PC-9 (cell line): Measurements from ENCODE around the gene PDE7B. TPM values are rescaled to one million over a fixed set of nuclear protein-coding genes. Genes with fewer than 3 reads are reported as not detected.

Source experiments
- BruUV-seq: library from RNA; stranded (reverse); fragments of 400-500 nt; replicated peaks from 2 replicates; lab custom pipeline; 2021; lab: Mats Ljungman, UMichigan
- CTCF ChIA-PET: fragments of 300-600 bp; sonication (Branson Sonifier 250); formaldehyde crosslinking; loops from one replicate; lab custom pipeline; 2022; ENCODE audit warnings: antibody characterized with exemption; lab: Charles Lee
- POLR2A ChIA-PET: fragments of 300-600 bp; sonication (Branson Sonifier 250); formaldehyde crosslinking; loops from one replicate; lab custom pipeline; 2022; ENCODE audit warnings: antibody characterized with exemption; ENCODE audit not compliant: unreplicated experiment; lab: Charles Lee
- DNase-seq, 2 experiments: peaks; one replicate each; pipeline versions ENCODE4 v3.0.0 to v3.0.0-alpha.2; 2015 to 2022; ENCODE audit warnings: mixed read lengths in 1 of 2
- H2AFZ ChIP-seq: fragments of 200-600 bp; sonication (generic); 2 replicates; pipeline ENCODE4 v1.8.1; 2017; ENCODE audit warnings: antibody characterized with exemption
- H3F3A ChIP-seq: fragments of 200-600 bp; sonication (generic); 2 replicates; pipeline ENCODE4 v1.8.1; 2017; ENCODE audit warnings: antibody characterized with exemption, mild to moderate bottlenecking, low read depth; ENCODE audit not compliant: insufficient read depth
- H3K27ac ChIP-seq: fragments of 200-600 bp; sonication (generic); 2 replicates; pipeline ENCODE4 v1.6.1; 2016; ENCODE audit warnings: mixed run types
- H3K27me3 ChIP-seq: fragments of 200-600 bp; sonication (generic); 2 replicates; pipeline ENCODE4 v1.6.1; 2016; ENCODE audit warnings: low read depth, mixed run types; ENCODE audit not compliant: insufficient read depth
- H3K36me3 ChIP-seq: fragments of 200-600 bp; sonication (generic); 2 replicates; pipeline ENCODE4 v1.6.1; 2016; ENCODE audit warnings: low read depth, mixed run types
- H3K4me1 ChIP-seq: fragments of 200-600 bp; sonication (generic); replicated peaks from 2 replicates; pipeline ENCODE4 v1.6.1; 2016; ENCODE audit warnings: mixed run types; ENCODE audit not compliant: insufficient read depth
- H3K4me2 ChIP-seq: fragments of 200-600 bp; sonication (generic); 2 replicates; pipeline ENCODE4 v1.6.1; 2017; ENCODE audit warnings: mixed run types
- H3K4me3 ChIP-seq: fragments of 200-600 bp; sonication (generic); 2 replicates; pipeline ENCODE4 v1.6.1; 2016; ENCODE audit warnings: mixed run types
- H3K79me2 ChIP-seq: fragments of 200-600 bp; sonication (generic); 2 replicates; pipeline ENCODE4 v1.6.1; 2017; ENCODE audit warnings: low read depth, mixed run types
- H3K9me2 ChIP-seq: fragments of 200-600 bp; sonication (generic); 2 replicates; pipeline ENCODE4 v1.8.1; 2017; ENCODE audit warnings: mild to moderate bottlenecking; ENCODE audit not compliant: insufficient read depth
- H3K9me3 ChIP-seq: fragments of 200-600 bp; sonication (generic); 2 replicates; pipeline ENCODE4 v1.8.1; 2016; ENCODE audit warnings: low read depth; ENCODE audit not compliant: insufficient read depth
- H4K20me1 ChIP-seq: fragments of 200-600 bp; sonication (generic); 2 replicates; pipeline ENCODE4 v1.8.1; 2017; ENCODE audit not compliant: insufficient read depth
- EZH2 ChIP-seq: fragments of 200-600 bp; sonication (generic); IDR thresholded peaks from 2 replicates; pipeline ENCODE4 v1.8.0; 2017; ENCODE audit warnings: antibody characterized with exemption, low read depth
- intact Hi-C: fragments of 100-400 bp; cut with micrococcal nuclease; formaldehyde crosslinking; loops from one replicate; pipeline ENCODE4 v1.10.0; 2022; ENCODE audit not compliant: unreplicated experiment
- total RNA-seq: library from RNA; stranded (reverse); gene quantifications from 2 replicates; pipeline ENCODE4 v1.2.3, GENCODE V29; 2021
- TF ChIP-seq, protein P1 (sequence below): fragments of 200-600 bp; sonication (generic); conservative IDR thresholded peaks from 2 replicates; pipeline ENCODE4 v1.6.1; 2017; ENCODE audit warnings: mixed run types, antibody characterized with exemption, mild to moderate bottlenecking, moderate library complexity

PDE7B gene
- total RNA-seq, 1 experiment from 2014 or later = 0.31 TPM

DNA sequence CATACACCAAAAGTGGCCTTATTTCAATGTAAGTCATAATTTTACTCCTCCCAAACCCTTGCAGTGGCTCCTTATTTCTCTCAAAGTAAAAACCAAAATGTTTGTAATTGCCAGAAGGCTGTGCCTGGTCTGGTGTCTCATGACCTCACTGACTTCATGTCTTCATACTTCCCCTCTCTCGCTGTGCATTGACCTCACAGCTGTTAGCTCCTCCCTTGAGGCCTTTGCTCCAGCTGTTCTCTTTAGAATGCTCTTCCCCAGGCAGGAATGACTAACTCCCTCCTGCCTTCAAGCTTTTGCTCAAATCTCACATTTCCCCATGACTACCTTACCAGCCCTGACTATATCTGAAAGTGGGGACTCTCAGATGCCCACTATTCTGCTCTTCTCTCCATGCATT is 315.3 kb downstream of the PDE7B start:
- no peaks in the 10 kb centered on the region for H3K27me3 ChIP-seq
- H3K4me3 ChIP-seq = no peak overlapping the region
- no peaks in the 10 kb centered on the region for H3K36me3 ChIP-seq
- no peak overlapping the region for H2AFZ ChIP-seq
- ChIA-PET CTCF (no interaction called here), POLR2A (no interaction called here)
- TF ChIP-seq, protein P1, sequence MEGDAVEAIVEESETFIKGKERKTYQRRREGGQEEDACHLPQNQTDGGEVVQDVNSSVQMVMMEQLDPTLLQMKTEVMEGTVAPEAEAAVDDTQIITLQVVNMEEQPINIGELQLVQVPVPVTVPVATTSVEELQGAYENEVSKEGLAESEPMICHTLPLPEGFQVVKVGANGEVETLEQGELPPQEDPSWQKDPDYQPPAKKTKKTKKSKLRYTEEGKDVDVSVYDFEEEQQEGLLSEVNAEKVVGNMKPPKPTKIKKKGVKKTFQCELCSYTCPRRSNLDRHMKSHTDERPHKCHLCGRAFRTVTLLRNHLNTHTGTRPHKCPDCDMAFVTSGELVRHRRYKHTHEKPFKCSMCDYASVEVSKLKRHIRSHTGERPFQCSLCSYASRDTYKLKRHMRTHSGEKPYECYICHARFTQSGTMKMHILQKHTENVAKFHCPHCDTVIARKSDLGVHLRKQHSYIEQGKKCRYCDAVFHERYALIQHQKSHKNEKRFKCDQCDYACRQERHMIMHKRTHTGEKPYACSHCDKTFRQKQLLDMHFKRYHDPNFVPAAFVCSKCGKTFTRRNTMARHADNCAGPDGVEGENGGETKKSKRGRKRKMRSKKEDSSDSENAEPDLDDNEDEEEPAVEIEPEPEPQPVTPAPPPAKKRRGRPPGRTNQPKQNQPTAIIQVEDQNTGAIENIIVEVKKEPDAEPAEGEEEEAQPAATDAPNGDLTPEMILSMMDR = no peak
- no peaks in the 10 kb centered on the region for H4K20me1 ChIP-seq
- H3F3A ChIP-seq = no peaks in the 10 kb centered on the region
- intact Hi-C loops = no loop called here
- no peak for DNase-seq
- H3K9me3 ChIP-seq = no peaks in the 10 kb centered on the region
- no peaks in the 10 kb centered on the region for H3K9me2 ChIP-seq
- H3K27ac ChIP-seq = no peak overlapping the region
- no peaks in the 10 kb centered on the region for H3K4me1 ChIP-seq
- H3K4me2 ChIP-seq = no peak overlapping the region
- no peaks in the 10 kb centered on the region for H3K79me2 ChIP-seq
- no TSS peak for BruUV-seq

DNA sequence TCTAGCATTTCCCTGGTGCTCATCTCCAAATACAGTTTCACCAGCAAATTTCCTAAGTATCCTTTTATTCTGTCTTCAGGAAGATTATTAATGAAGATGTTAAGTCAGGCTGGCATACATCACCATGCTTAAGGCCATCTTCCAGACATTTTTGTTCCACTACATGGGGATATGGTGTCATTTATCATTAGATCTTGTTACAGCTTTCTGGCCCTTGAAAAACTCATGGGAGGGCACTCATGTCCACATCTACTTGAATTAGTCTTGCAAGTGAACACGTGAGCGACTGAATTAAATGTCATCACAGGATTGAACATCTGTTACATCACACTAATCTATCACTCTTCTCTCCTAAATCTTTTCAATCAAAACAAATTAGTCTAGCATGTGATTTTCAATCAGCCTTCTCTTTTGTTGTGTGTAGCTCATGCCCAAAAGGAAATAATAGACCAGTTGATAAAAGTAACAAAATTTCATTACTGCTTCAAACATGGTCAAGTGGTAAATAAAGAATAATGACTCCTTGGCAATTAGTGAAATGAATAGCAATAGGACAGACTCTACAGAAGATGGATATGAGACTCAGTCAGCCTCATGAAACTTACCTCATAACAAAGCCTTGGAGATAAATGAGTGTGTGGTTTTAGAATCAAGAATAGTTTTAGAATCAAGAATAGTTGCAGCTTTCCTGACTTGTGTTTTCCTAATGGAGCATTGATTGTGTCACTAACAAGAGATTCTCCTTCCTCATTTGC is 318.1 kb downstream of the PDE7B start:
- Histone ChIP-seq H3K9me2 (no peaks in the 10 kb centered on the region), H3K79me2 (no peaks in the 10 kb centered on the region), H3K9me3 (no peaks in the 10 kb centered on the region), H4K20me1 (no peaks in the 10 kb centered on the region), H3K36me3 (no peaks in the 10 kb centered on the region), H3K27ac (no peak overlapping the region), H3F3A (no peaks in the 10 kb centered on the region), H3K4me1 (no peaks in the 10 kb centered on the region), H3K4me2 (no peak overlapping the region), H3K27me3 (no peaks in the 10 kb centered on the region), H3K4me3 (no peak overlapping the region), H2AFZ (no peak overlapping the region)
- CTCF ChIA-PET = no interaction called here
- POLR2A ChIA-PET = no interaction called here
- no TSS peak for BruUV-seq
- TF ChIP-seq, protein P1 = no peak
- no peak for TF ChIP-seq EZH2
- DNase-seq = no peak
- intact Hi-C loops = no loop called here

DNA sequence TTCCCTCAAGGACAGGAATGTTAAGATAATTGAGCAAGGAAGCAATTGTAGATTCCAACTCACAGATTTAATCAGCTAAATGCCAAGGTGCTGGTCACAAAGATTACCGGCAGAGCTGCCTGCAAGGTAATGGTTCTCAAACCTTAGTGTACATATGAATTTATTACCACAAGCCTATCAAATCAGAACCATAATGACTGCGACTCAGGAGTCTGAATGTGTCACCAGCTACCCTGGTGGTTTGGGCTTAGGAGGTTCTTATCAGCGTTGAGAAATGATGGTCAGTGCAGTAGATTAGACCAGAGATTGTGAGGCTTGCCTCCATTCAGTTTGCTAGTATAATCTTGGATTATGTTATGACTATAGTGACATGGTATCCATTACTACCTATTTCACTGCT is 319.7 kb downstream of the PDE7B start:
- Histone ChIP-seq H3K4me2 (no peak overlapping the region), H2AFZ (no peak overlapping the region), H3K27ac (no peak overlapping the region), H3F3A (no peaks in the 10 kb centered on the region), H3K36me3 (no peaks in the 10 kb centered on the region), H3K9me2 (no peaks in the 10 kb centered on the region), H3K79me2 (no peaks in the 10 kb centered on the region), H3K27me3 (no peaks in the 10 kb centered on the region), H4K20me1 (no peaks in the 10 kb centered on the region), H3K4me1 (no peaks in the 10 kb centered on the region), H3K9me3 (no peaks in the 10 kb centered on the region), H3K4me3 (no peak overlapping the region)
- intact Hi-C loops = no loop called here
- TF ChIP-seq EZH2 = no peak
- TF ChIP-seq, protein P1 = no peak
- POLR2A ChIA-PET = no interaction called here
- BruUV-seq = no TSS peak
- CTCF ChIA-PET = no interaction called here
- DNase-seq = no peak
